HepG2 (cell line): Measurements from ENCODE around the gene TM4SF4. TPM values are rescaled to one million over a fixed set of nuclear protein-coding genes. Genes with fewer than 3 reads are reported as not detected.
A peak's percentile ranks its signal among the peaks of the same experiment; 100 is the strongest.

ENCODE experiments used
- JDP2 ChIP-seq: sonication (generic); formaldehyde crosslinking; IDR thresholded peaks from 2 replicates; pipeline ENCODE4 v1.8.1; 2022; ENCODE audit warnings: missing genetic modification reagents, borderline replicate concordance
- MAFG ChIP-seq: sonication (generic); formaldehyde crosslinking; IDR thresholded peaks from 2 replicates; pipeline ENCODE4 v1.5.1; 2020; ENCODE audit warnings: mild to moderate bottlenecking, missing genetic modification reagents
- PAXIP1 ChIP-seq: sonication (generic); formaldehyde crosslinking; conservative IDR thresholded peaks from 2 replicates; pipeline ENCODE4 v1.4.0; 2020; ENCODE audit warnings: mild to moderate bottlenecking, missing genetic modification reagents, moderate library complexity
- RERE ChIP-seq: IDR thresholded peaks from 2 replicates; pipeline ENCODE4 v1.6.1; 2016; ENCODE audit warnings: low read depth, missing genetic modification reagents, missing compliant biosample characterization
- SOX13 ChIP-seq, 3 experiments: fragments of 450-650 bp in 1 of 3; sonication (generic) in 1 of 3; formaldehyde crosslinking in 1 of 3; IDR thresholded peaks in 2 of 3; conservative IDR thresholded peaks in 1 of 3; 2 replicates each; pipeline versions ENCODE4 v1.5.0 to v1.6.1; 2016 to 2020; ENCODE audit warnings: antibody characterized with exemption in 1 of 3, mild to moderate bottlenecking in 1 of 3, missing compliant biosample characterization in 1 of 3, missing genetic modification reagents in 1 of 3, moderate library complexity in 1 of 3
- SRSF9 ChIP-seq: fragments of 200-400 bp; formaldehyde crosslinking; IDR thresholded peaks from 2 replicates; pipeline ENCODE4 v1.6.1; 2018; ENCODE audit warnings: borderline replicate concordance, mild to moderate bottlenecking, low read depth, low read length; ENCODE audit not compliant: insufficient read depth, poor library complexity, severe bottlenecking
- TAF1 ChIP-seq: sonication (generic); formaldehyde crosslinking; IDR thresholded peaks from 2 replicates; pipeline ENCODE4 v1.4.0; 2020; ENCODE audit warnings: missing genetic modification reagents
- U2AF2 ChIP-seq: fragments of 200-400 bp; formaldehyde crosslinking; IDR thresholded peaks from 2 replicates; pipeline ENCODE4 v1.6.1; 2017; ENCODE audit warnings: low read depth, mild to moderate bottlenecking, low read length
- ZBTB10 ChIP-seq: sonication (generic); formaldehyde crosslinking; IDR thresholded peaks from 2 replicates; pipeline ENCODE4 v1.4.0; 2020; ENCODE audit warnings: missing genetic modification reagents, borderline replicate concordance
- ZFP37 ChIP-seq: sonication (generic); formaldehyde crosslinking; IDR thresholded peaks from 2 replicates; pipeline ENCODE4 v1.4.0; 2020; ENCODE audit warnings: missing genetic modification reagents, borderline replicate concordance
- ZNF30 ChIP-seq: sonication (generic); formaldehyde crosslinking; IDR thresholded peaks from 2 replicates; pipeline ENCODE4 v1.5.0; 2020; ENCODE audit warnings: mild to moderate bottlenecking, missing genetic modification reagents
- ZNF441 ChIP-seq: sonication (generic); formaldehyde crosslinking; IDR thresholded peaks from 2 replicates; pipeline ENCODE4 v1.7.0; 2021; ENCODE audit warnings: missing genetic modification reagents, borderline replicate concordance
- ZNF629 ChIP-seq: sonication (generic); formaldehyde crosslinking; conservative IDR thresholded peaks from 2 replicates; pipeline ENCODE4 v1.5.0; 2020; ENCODE audit warnings: missing genetic modification reagents
- ZNF883 ChIP-seq: sonication (generic); formaldehyde crosslinking; IDR thresholded peaks from 2 replicates; pipeline ENCODE4 v1.5.1; 2020; ENCODE audit warnings: mild to moderate bottlenecking, missing genetic modification reagents; ENCODE audit errors: not compliant biosample characterization
- polyA plus RNA-seq, 8 experiments: library from polyadenylated mRNA; depleted of rRNA in 3 of 8; stranded (reverse) in 7 of 8; unstranded in 1 of 8; fragments of >200 nt; fragmentation: Illumina TruSeq in 4 of 8; extraction: Trizol in 4 of 8; gene quantifications; 2 replicates each; pipeline versions ENCODE4 v1.2.1 to v1.2.3, GENCODE V29; 2011 to 2016; ENCODE audit warnings: low read depth in 4 of 8, missing spikeins in 1 of 8, mixed read lengths in 1 of 8; ENCODE audit not compliant: insufficient read depth in 1 of 8
- total RNA-seq, 5 experiments: library from RNA; depleted of rRNA; stranded (reverse); fragments of >200 nt; fragmentation: Illumina TruSeq; extraction: Trizol; gene quantifications; 2 replicates each; pipeline ENCODE4 v1.2.3, GENCODE V29; 2016; ENCODE audit warnings: low read depth in 1 of 5
- TF ChIP-seq, protein P1 (sequence below): sonication (generic); formaldehyde crosslinking; IDR thresholded peaks from 2 replicates; pipeline ENCODE4 v1.5.1; 2020; ENCODE audit warnings: missing genetic modification reagents, mild to moderate bottlenecking, borderline replicate concordance

Gene TM4SF4
- total and polyA plus RNA-seq, 2 of the 13 experiments (the other 11 are each of a cell fraction or from before 2014, with no cell fraction given): 0.63 to 0.95 TPM

GRCh38 chr3:149493315-149494021 is 19.0 kb downstream of the TM4SF4 start (continued):
- TF ChIP-seq RERE (CRISPR knock-in tag) (no peak), TAF1 (CRISPR knock-in tag) (peak; percentile 57; the same call in 1 of the 2 replicates), ZFP37 (CRISPR knock-in tag) (0 out of 2 replicates have a peak, but pooled peaks have one; percentile 82), SRSF9 (no peak), ZNF883 (CRISPR knock-in tag) (no peak), PAXIP1 (CRISPR knock-in tag) (peak; percentile 96), ZNF441 (CRISPR knock-in tag) (peak; percentile 72; the same call in 1 of the 2 replicates), MAFG (CRISPR knock-in tag) (no peak), SOX13 (IDR thresholded peaks at IDR 0.05) (no peak), SOX13 (CRISPR knock-in tag; conservative IDR thresholded peaks at IDR 0.05 in 1 of 2, IDR thresholded peaks at IDR 0.05 in 1 of 2) (peak in 1 of 2 experiments; percentile 76; a peak in 2 of 4 replicates), ZBTB10 (CRISPR knock-in tag) (no peak), ZNF629 (CRISPR knock-in tag) (peak; percentile 99), U2AF2 (no peak), ZNF30 (CRISPR knock-in tag) (no peak), JDP2 (no peak)
- TF ChIP-seq, protein P1, sequence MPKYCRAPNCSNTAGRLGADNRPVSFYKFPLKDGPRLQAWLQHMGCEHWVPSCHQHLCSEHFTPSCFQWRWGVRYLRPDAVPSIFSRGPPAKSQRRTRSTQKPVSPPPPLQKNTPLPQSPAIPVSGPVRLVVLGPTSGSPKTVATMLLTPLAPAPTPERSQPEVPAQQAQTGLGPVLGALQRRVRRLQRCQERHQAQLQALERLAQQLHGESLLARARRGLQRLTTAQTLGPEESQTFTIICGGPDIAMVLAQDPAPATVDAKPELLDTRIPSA: no peak
